Activated CD8-positive, alpha-beta T cell treated with anti-CD3 and anti-CD28 coated beads, Interleukin-2, amount 10 ng/mL, durations not matched to agents 7 days and 5 days (primary cell): ENCODE data around the gene FABP1. TPM values are rescaled to one million over a fixed set of nuclear protein-coding genes. Genes with fewer than 3 reads are reported as not detected.

Experiments
- ATAC-seq: fragments of 150-1000 bp; cut with Tn5 transposase; one replicate; pipeline ENCODE4 v1.10.0; 2021; ENCODE audit warnings: moderate library complexity
- CTCF ChIA-PET: fragments of 350-600 bp; sonication (Branson Sonifier 250); formaldehyde crosslinking; loops from one replicate; lab custom pipeline; 2021; ENCODE audit warnings: antibody characterized with exemption; lab: Charles Lee
- POLR2A ChIA-PET: fragments of 350-600 bp; sonication (Branson Sonifier 250); formaldehyde crosslinking; loops from one replicate; lab custom pipeline; 2021; ENCODE audit warnings: antibody characterized with exemption; lab: Charles Lee
- DNase-seq: peaks from one replicate; pipeline ENCODE4 v3.0.0-alpha.2; 2020
- H3K27ac Mint-ChIP-seq: one replicate; pipeline ENCODE4 v1.8.0; 2021; ENCODE audit warnings: mild to moderate bottlenecking, mixed read lengths
- H3K27me3 Mint-ChIP-seq: one replicate; pipeline ENCODE4 v1.8.0; 2021; ENCODE audit warnings: low read depth, mixed read lengths
- H3K36me3 Mint-ChIP-seq: one replicate; pipeline ENCODE4 v1.8.0; 2021; ENCODE audit warnings: low read depth, mixed read lengths
- H3K4me1 Mint-ChIP-seq: one replicate; pipeline ENCODE4 v1.8.0; 2021; ENCODE audit warnings: low read depth, mixed read lengths
- H3K4me3 Mint-ChIP-seq: one replicate; pipeline ENCODE4 v1.8.0; 2021; ENCODE audit warnings: mild to moderate bottlenecking, mixed read lengths
- H3K9me3 Mint-ChIP-seq: one replicate; pipeline ENCODE4 v1.8.0; 2022; ENCODE audit warnings: mixed read lengths; ENCODE audit not compliant: insufficient read depth
- total RNA-seq, 2 experiments: library from RNA; stranded (reverse); gene quantifications; one replicate each; pipeline ENCODE4 v1.2.3, GENCODE V29; 2021

The FABP1 gene
- total RNA-seq: not detected

DNA sequence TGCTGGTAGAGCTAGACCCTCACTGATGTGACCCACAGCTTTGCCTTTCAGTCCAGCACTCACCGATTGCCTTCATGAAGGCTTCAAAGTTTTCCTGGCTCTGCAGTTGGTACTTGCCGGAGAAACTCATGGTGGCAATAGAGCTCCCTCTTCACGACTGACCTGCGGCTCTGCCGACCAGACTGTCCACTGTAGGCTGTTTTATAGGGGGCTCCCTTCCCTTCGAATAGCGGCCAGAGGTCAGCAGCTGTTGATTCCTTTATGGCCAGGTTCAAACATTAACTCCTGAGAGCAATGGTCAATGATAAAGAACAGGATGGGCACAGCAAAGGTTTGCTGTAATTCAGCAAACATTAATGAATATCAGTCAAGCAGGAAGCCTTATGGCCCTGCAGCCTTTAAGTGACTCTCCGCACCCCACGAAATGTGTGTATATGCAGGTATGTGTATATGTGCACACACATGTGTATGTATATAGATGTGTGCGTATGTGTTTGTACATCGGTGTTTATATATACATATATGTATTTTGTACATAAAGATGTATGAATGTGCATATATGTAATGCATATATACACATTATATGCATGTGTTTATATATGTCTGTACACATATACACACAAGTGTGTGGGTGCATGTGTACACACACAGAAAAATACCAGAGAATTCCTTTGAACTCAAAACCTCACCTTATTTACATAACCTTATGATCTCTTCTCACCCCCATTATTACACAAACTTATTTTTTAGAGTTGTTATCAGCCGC is at the start of gene FABP1:
Gene FABP1 (minus strand): TSS at position 175 of the 766 bp plus-strand sequence. CDS start 45 bp downstream, at position 130.
- ChIA-PET CTCF (no interaction called here), POLR2A (no interaction called here)
- ATAC-seq (no peak), DNase-seq (no peak)
- no peak within 1 kb of the TSS for H3K27ac Mint-ChIP-seq
- no peak within 1 kb of the TSS for H3K4me3 Mint-ChIP-seq
- H3K4me1 Mint-ChIP-seq: no peaks in the 10 kb centered on the region
- peaks cover 3% of the 10 kb centered on the region for H3K27me3 Mint-ChIP-seq
- no peaks in the 10 kb centered on the region for H3K36me3 Mint-ChIP-seq
- H3K9me3 Mint-ChIP-seq: no peaks in the 10 kb centered on the region

DNA sequence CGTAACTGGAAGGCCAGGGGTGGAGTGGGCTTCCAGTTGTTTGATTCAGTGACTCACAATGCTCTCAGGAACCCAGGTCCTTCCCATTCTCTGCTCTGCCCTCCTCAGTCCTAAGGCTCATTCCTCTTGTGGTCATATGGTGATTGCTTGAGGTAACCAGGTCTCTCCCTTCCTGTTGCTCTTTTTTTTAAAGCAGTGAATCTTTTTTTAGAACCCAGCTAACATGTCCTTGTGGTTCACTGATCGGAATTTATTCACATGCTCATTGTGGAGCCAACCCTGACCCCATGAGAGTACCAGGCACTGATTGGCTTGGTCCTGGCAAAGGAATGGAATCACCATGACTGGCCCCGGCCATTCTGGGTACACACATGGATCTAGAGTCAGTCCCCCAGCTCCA is 49.7 kb upstream of the FABP1 start:
- POLR2A ChIA-PET: no interaction called here
- H3K36me3 Mint-ChIP-seq: peaks cover 5% of the 10 kb centered on the region
- H3K9me3 Mint-ChIP-seq: no peaks in the 10 kb centered on the region
- H3K4me3 Mint-ChIP-seq: no peak overlapping the region
- peaks cover 8% of the 10 kb centered on the region for H3K27me3 Mint-ChIP-seq
- H3K4me1 Mint-ChIP-seq: peaks cover 12% of the 10 kb centered on the region
- no peak for ATAC-seq
- CTCF ChIA-PET: interaction anchor here (0.7 to 1.4 kb wide), 3 partner anchors 18 to 175 kb away, joined by 3 to 5 read pairs (median 4); no protein-coding TSS in a partner anchor
- no peak overlapping the region for H3K27ac Mint-ChIP-seq
- no peak for DNase-seq

DNA sequence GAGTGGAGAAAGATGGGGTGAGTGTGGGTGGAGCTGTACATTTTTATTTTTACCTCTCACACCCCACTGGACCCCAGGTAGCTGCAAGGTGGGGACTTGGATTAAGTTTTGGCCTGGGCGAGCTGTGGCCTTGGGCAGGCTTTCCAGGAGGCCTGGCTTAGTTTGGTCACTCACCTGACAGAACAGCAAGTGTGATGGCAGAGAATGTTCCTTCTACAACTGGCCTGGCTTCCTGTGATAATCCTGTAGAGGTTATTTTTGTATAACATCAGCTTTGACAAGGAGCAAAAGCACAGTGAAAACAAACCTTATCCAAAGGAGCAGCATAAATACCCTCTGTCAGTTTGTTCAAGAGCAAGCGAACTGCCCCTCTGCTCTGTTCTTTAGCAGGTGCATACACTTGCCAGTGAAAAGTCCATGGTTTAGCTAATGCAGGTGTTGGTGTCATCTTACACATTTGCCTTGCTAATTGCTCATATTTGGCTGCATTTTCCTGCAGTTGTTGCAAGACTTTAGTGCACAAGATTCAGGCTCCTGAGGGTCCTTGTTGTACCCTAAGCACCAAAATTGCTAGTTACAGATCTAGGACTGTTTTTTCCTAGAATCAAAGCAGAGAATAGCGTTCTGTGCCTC is 48.6 kb upstream of the FABP1 start:
- no peak overlapping the region for H3K4me3 Mint-ChIP-seq
- peaks cover 1% of the 10 kb centered on the region for H3K4me1 Mint-ChIP-seq
- ChIA-PET CTCF (no interaction called here), POLR2A (no interaction called here)
- peaks cover 1% of the 10 kb centered on the region for H3K36me3 Mint-ChIP-seq
- H3K27ac Mint-ChIP-seq: no peak overlapping the region
- no peak for DNase-seq
- H3K9me3 Mint-ChIP-seq: no peaks in the 10 kb centered on the region
- H3K27me3 Mint-ChIP-seq: peaks cover 14% of the 10 kb centered on the region
- no peak for ATAC-seq

DNA sequence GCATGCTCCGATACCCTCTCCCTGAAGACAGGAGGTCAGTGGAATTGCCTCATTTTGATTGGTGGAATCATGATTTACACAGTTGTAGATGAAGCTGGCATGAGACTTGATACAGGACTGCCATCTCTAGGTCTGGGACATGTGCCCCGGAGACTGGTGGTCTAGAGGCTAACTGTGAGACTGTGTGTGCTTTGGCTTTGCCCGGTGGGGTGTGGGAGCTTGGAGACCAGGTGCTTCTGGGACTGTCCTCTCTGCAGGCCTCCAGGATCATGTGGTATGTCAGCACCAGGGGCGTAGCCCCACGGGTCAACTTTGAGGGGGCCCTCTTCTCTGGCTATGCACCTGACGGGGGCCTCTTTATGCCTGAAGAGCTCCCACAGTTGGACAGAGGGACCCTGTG is 45.0 kb upstream of the FABP1 start:
- Mint-ChIP-seq H3K4me3 (no peak overlapping the region), H3K36me3 (no peaks in the 10 kb centered on the region), H3K27me3 (peaks cover 21% of the 10 kb centered on the region), H3K27ac (no peak overlapping the region), H3K9me3 (no peaks in the 10 kb centered on the region), H3K4me1 (peaks cover 2% of the 10 kb centered on the region)
- POLR2A ChIA-PET: interaction anchor here (0.6 kb wide), 1 partner anchor 118 kb away, joined by 3 read pairs; no protein-coding TSS in a partner anchor
- DNase-seq (no peak), ATAC-seq (no peak)
- CTCF ChIA-PET: interaction anchor here (0.7 to 1.3 kb wide), 2 partner anchors 10 to 113 kb away, joined by 3 to 6 read pairs; no protein-coding TSS in a partner anchor

DNA sequence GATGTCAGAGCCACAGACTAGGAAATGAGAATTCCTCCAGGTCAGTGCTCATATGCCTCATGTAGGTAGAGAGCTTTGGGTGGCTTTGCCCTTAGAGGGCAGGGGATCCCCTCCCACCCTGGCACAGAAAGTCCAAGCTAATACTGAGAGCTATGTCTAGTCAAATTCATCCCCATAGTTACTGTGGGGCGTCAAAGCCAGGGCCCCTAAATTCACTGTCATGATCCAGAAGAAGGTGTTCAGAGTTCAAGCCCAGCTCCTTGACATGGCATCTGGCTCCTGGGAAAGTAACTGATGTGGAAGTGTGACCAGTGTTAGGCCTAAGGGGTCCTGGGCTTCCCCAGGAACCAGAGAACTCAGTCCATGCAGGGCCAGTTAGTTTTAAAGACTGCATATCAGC is 44.1 kb upstream of the FABP1 start:
- no peak for DNase-seq
- no peak for ATAC-seq
- H3K27ac Mint-ChIP-seq: no peak overlapping the region
- ChIA-PET POLR2A (interaction anchor here (0.6 kb wide), 1 partner anchor 1935 kb away, joined by 3 read pairs; no protein-coding TSS in a partner anchor), CTCF (interaction anchor here (1.3 kb wide), 1 partner anchor 112 kb away, joined by 6 read pairs; no protein-coding TSS in a partner anchor)
- H3K4me3 Mint-ChIP-seq: no peak overlapping the region
- no peaks in the 10 kb centered on the region for H3K36me3 Mint-ChIP-seq
- no peaks in the 10 kb centered on the region for H3K9me3 Mint-ChIP-seq
- peaks cover 21% of the 10 kb centered on the region for H3K27me3 Mint-ChIP-seq
- H3K4me1 Mint-ChIP-seq: peaks cover 2% of the 10 kb centered on the region

DNA sequence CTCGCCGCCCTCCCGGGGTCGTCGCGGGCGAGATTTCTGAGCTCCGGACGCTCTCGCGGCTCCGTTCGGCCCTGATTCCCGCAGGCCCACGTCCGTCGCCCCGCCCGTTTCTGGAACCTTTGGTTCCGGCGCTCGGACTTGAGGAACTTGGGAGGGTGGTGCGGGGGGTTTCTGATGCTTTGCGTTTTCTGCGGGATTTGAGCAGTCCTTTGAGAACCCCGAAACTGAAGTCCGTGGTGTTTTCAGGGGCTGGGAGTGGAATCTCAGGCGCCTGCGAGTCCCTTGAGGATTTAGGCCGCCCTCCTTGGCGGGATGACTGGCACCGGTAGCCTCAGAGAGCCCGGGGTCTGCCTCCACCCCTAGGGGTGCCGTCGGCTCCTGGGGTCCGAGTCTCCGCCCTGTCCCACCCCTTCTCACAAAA is 42.6 kb upstream of the FABP1 start:
- Mint-ChIP-seq H3K36me3 (no peaks in the 10 kb centered on the region), H3K4me3 (peak overlapping the region; percentile 30), H3K9me3 (no peaks in the 10 kb centered on the region), H3K27me3 (peaks cover 23% of the 10 kb centered on the region), H3K4me1 (peaks cover 2% of the 10 kb centered on the region), H3K27ac (no peak overlapping the region)
- ChIA-PET POLR2A (no interaction called here), CTCF (no interaction called here)
- DNase-seq (no peak), ATAC-seq (no peak)

DNA sequence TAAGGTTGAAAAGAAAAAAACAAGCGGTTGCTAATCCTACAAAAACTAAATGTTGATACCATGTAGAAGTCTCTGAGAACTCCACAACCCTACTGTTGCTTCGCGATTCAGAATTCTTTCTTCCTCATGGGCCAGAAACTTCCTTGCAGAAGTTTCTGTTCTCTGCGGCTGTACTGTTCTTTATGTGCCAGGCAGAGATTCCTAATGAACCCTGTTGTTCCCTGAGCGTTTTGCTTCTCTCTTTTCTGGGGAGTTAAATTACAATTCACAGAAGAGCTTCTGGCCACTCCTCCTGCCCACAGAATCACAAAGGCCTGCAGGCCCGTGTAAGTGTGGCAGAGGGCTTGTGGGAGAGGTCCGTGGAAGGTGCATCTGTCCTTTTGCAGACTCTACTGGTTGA is 40.5 kb upstream of the FABP1 start:
- no peaks in the 10 kb centered on the region for H3K36me3 Mint-ChIP-seq
- H3K4me3 Mint-ChIP-seq: no peak overlapping the region
- POLR2A ChIA-PET: no interaction called here
- CTCF ChIA-PET: interaction anchor here (1.3 to 1.5 kb wide), 2 partner anchors 9 to 108 kb away, joined by 3 to 4 read pairs; no protein-coding TSS in a partner anchor
- ATAC-seq (no peak), DNase-seq (no peak)
- H3K4me1 Mint-ChIP-seq: peaks cover 2% of the 10 kb centered on the region
- H3K27ac Mint-ChIP-seq: no peak overlapping the region
- no peaks in the 10 kb centered on the region for H3K9me3 Mint-ChIP-seq
- H3K27me3 Mint-ChIP-seq: peaks cover 18% of the 10 kb centered on the region

DNA sequence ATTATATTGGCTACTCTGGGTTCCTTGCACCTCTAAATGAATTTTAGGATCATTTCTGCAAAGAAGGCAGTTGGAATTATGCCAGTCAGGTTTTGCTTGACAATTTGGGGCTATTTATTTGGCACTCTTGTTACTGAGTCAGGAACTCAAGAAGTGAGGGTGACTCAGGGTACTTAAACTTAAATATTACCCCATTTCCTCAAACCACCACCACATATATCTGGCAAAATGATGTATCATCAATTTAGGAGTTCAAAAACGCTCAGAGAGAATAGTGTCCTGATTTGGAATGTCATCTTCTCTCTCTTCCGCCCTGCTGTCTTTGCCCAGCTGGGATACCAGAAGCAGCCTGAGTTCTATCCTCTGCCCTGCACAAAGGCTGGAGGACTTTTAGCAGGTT is 39.9 kb upstream of the FABP1 start:
- POLR2A ChIA-PET: no interaction called here
- Mint-ChIP-seq H3K27ac (no peak overlapping the region), H3K4me1 (peaks cover 2% of the 10 kb centered on the region), H3K27me3 (peaks cover 15% of the 10 kb centered on the region), H3K9me3 (no peaks in the 10 kb centered on the region), H3K36me3 (no peaks in the 10 kb centered on the region), H3K4me3 (no peak overlapping the region)
- no peak for ATAC-seq
- DNase-seq: no peak
- CTCF ChIA-PET: interaction anchor here (0.6 to 1.3 kb wide), 2 partner anchors 8 to 287 kb away, joined by 3 read pairs; no protein-coding TSS in a partner anchor

DNA sequence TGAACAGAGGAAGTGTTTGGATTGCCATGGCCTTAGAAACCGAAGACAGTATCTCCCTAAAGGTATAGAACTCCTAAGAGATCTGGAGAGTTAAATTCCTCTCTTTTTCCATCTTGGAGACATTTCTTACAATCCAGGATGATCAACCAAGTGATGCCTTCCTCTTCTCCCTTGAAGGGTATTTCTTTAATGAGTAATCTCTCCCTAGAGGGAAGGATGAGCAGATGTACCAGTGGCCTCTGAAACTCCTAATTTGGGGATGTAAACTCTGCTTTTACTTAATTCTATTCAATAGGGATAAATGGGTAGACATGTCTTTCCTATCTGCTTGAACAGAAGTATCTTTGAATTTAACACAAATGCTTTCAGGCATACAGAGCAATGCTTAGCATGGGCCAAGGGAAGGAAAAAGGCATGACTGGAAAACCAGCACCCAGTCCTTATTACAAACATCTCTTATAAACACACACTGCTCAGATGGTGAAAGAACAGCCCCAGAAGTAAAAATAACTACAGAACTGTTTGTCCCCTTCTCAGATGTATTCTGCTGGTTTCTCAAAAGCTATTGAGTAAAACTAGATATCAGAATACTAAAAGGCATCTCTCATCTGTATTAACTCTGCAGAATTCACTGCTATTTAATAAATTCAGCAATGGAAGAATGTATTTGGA is 37.6 kb upstream of the FABP1 start:
- H3K9me3 Mint-ChIP-seq: no peaks in the 10 kb centered on the region
- POLR2A ChIA-PET: no interaction called here
- no peaks in the 10 kb centered on the region for H3K36me3 Mint-ChIP-seq
- H3K4me3 Mint-ChIP-seq: no peak overlapping the region
- ATAC-seq (no peak), DNase-seq (no peak)
- H3K27ac Mint-ChIP-seq: no peak overlapping the region
- H3K4me1 Mint-ChIP-seq: no peaks in the 10 kb centered on the region
- H3K27me3 Mint-ChIP-seq: peaks cover 3% of the 10 kb centered on the region
- CTCF ChIA-PET: no interaction called here

DNA sequence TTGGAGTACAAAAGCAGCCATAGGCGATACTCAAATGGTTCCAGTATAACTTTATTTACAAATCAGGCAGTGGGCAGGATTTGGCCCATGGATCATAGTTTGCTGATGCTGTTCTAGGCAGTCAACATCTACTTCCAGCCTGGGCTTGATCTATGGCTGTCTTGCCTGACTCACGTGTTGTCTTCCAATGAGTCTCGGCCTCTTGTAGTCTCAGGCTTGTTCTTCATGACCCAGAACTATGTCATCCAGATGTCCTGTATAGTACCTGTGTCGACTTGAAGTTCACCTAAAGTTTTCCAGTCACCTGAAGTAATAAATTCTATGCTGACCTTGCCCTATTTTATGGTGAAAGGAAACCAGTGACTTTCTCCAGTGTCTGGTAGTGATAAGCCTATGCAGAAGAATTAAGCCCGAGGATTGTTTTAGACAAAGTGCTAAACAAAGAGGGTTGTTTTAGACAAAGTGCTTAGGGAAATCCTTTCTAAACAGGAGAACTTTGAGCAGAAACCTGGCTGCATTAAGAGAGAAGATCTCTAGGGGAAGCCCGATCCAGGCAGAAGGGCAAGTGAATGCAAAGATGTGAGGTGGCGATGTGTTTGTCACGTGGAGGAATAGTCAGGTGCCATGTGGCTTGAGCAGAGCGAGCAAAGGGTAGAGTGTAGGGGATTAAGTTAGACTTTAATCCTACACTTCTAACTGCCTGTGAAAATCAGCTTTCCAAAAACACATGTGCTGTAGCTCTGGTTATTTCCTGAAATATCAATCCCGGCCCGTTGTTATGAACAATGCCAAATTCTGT is 33.8 kb upstream of the FABP1 start:
- POLR2A ChIA-PET: no interaction called here
- no peak overlapping the region for H3K4me3 Mint-ChIP-seq
- H3K36me3 Mint-ChIP-seq: no peaks in the 10 kb centered on the region
- H3K27me3 Mint-ChIP-seq: peaks cover 8% of the 10 kb centered on the region
- DNase-seq (no peak), ATAC-seq (no peak)
- H3K27ac Mint-ChIP-seq: no peak overlapping the region
- CTCF ChIA-PET: interaction anchor here (0.7 to 5.8 kb wide), 3 partner anchors 77 to 107 kb away, joined by 3 to 135 read pairs (median 4); no protein-coding TSS in a partner anchor
- no peaks in the 10 kb centered on the region for H3K9me3 Mint-ChIP-seq
- H3K4me1 Mint-ChIP-seq: no peaks in the 10 kb centered on the region

DNA sequence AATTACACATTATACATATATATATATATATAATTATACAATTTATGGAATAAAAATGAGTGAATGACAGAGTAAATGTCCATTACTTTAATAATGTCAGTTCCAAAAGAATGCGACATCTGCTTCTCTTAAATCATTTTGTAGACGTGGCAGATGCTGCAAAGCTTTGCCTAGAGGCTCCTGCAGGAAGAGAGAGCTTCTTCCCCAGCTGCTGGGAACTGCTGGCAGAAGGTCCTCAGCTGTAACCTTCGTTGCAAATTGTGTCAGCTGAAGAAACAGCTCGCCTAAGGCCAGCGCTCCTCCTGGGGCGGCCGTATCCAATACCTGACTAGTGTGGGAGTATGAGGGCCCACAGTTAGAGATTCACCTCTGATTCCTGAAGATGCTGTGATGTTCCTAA is 32.7 kb upstream of the FABP1 start:
- ChIA-PET CTCF (interaction anchor here (0.9 to 5.8 kb wide), 11 partner anchors 8 to 159 kb away, joined by 3 to 135 read pairs (median 3); no protein-coding TSS in a partner anchor), POLR2A (no interaction called here)
- Mint-ChIP-seq H3K4me3 (no peak overlapping the region), H3K27ac (no peak overlapping the region), H3K27me3 (peaks cover 8% of the 10 kb centered on the region), H3K9me3 (no peaks in the 10 kb centered on the region), H3K36me3 (no peaks in the 10 kb centered on the region), H3K4me1 (no peaks in the 10 kb centered on the region)
- ATAC-seq: no peak
- DNase-seq: no peak
